SK-MEL-5 (cell line): Measurements from ENCODE around the gene TMEM131. TPM values are rescaled to one million over a fixed set of nuclear protein-coding genes. Genes with fewer than 3 reads are reported as not detected.

Experiments
- DNase-seq: peaks from one replicate; pipeline ENCODE4 v3.0.0-alpha.2; 2016; ENCODE audit warnings: low read depth, low spot score
- in situ Hi-C: cut with HindIII; loops from 2 replicates; pipeline ENCODE4 v1.10.0; 2016; ENCODE audit warnings: low sequenced_read_pairs, high pct_unique_total_duplicates, low pct_unique_long_range_greater_than_20kb
- total RNA-seq: library from RNA; depleted of rRNA; stranded (reverse); fragments of >200 nt; shearing (Covaris generic); gene quantifications from 2 replicates; pipeline ENCODE4 v1.2.3, GENCODE V29; 2014

Gene TMEM131
- total RNA-seq, 1 experiment from 2014 or later: 11.6 TPM

- no peak for DNase-seq
- in situ Hi-C loops: no loop called here
Measured at GRCh38 chr2:97770445-97770844, 225.3 kb downstream of the TMEM131 start.

- DNase-seq: no peak
- in situ Hi-C loops: no loop called here
Measured at GRCh38 chr2:97769711-97770110, 226.0 kb downstream of the TMEM131 start.

- in situ Hi-C loops: no loop called here
Measured at GRCh38 chr2:97769308-97769707, 226.4 kb downstream of the TMEM131 start.

GRCh38 chr2:97766567-97766966 lies 229.2 kb downstream of the TMEM131 start:
- DNase-seq: no peak
- in situ Hi-C loops: no loop called here

More at GRCh38 chr2:97769308-97769707, 226.4 kb downstream of the TMEM131 start:
- DNase-seq: no peak

- in situ Hi-C loops: no loop called here
- DNase-seq: no peak
Measured at GRCh38 chr2:97765933-97766332, 229.8 kb downstream of the TMEM131 start.

GRCh38 chr2:97764559-97765263 lies 231.0 kb downstream of the TMEM131 start:
- in situ Hi-C loops: no loop called here
- no peak for DNase-seq

GRCh38 chr2:97763176-97763845 lies 232.4 kb downstream of the TMEM131 start:
- no peak for DNase-seq
- in situ Hi-C loops: no loop called here

- in situ Hi-C loops: no loop called here
- no peak for DNase-seq
Measured at GRCh38 chr2:97761192-97761591, 234.6 kb downstream of the TMEM131 start.

- no peak for DNase-seq
- in situ Hi-C loops: no loop called here
Measured at GRCh38 chr2:97760480-97761049, 235.2 kb downstream of the TMEM131 start.

GRCh38 chr2:97759727-97760407 lies 235.9 kb downstream of the TMEM131 start:
- in situ Hi-C loops: no loop called here
- no peak for DNase-seq

- in situ Hi-C loops: no loop called here
- DNase-seq: no peak
Measured at GRCh38 chr2:97758131-97758705, 237.5 kb downstream of the TMEM131 start.

GRCh38 chr2:97757062-97757461 lies 238.7 kb downstream of the TMEM131 start:
- DNase-seq: no peak
- in situ Hi-C loops: no loop called here

GRCh38 chr2:97755491-97755890 lies 240.3 kb downstream of the TMEM131 start:
- no peak for DNase-seq
- in situ Hi-C loops: no loop called here

- DNase-seq: peak; percentile 47
- in situ Hi-C loops: no loop called here
Measured at GRCh38 chr2:97754690-97755346, 240.9 kb downstream of the TMEM131 start.

- in situ Hi-C loops: no loop called here
- no peak for DNase-seq
Measured at GRCh38 chr2:97752342-97753334, 243.1 kb downstream of the TMEM131 start.

- in situ Hi-C loops: no loop called here
- DNase-seq: peak; percentile 37
Measured at GRCh38 chr2:97751752-97752151, 244.0 kb downstream of the TMEM131 start.
